HEK293 (cell line): ENCODE results near the gene KRTAP27-1.

Experiments
- CTCF ChIA-PET: fragments of 350-600 bp; formaldehyde crosslinking; extraction: SDS; loops from one replicate; lab custom pipeline; 2021; ENCODE audit warnings: antibody characterized with exemption; lab: Yijun Ruan, JAX
- POLR2A ChIA-PET: fragments of 300-600 bp; formaldehyde crosslinking; extraction: SDS; loops from one replicate; lab custom pipeline; 2020; ENCODE audit warnings: antibody characterized with exemption, inconsistent platforms; lab: Yijun Ruan, JAX
- H3K27ac ChIP-seq: fragments of 200-500 bp; sonication (Bioruptor generic); 2 replicates; pipeline ENCODE4 v1.5.1; 2014; ENCODE audit warnings: low read depth, low read length, control low read depth, inconsistent platforms; ENCODE audit errors: extremely low read depth
- H3K36me3 ChIP-seq, 2 experiments: fragments of 200-500 bp in 1 of 2; sonication (Bioruptor generic) in 1 of 2; 1 replicate in 1 of 2; 2 replicates in 1 of 2; pipeline ENCODE4 v1.5.1; 2014 to 2017; ENCODE audit warnings: inconsistent platforms in 2 of 2, low read length in 2 of 2; ENCODE audit not compliant: control insufficient read depth in 2 of 2, insufficient read depth in 1 of 2
- H3K4me1 ChIP-seq: fragments of 200-500 bp; sonication (Bioruptor generic); 2 replicates; pipeline ENCODE4 v1.5.1; 2014; ENCODE audit warnings: mild to moderate bottlenecking, low read length, inconsistent platforms; ENCODE audit not compliant: control insufficient read depth, insufficient read depth
- H3K4me3 ChIP-seq: 2 replicates; pipeline ENCODE4 v1.5.1; 2011; ENCODE audit warnings: low read depth, mild to moderate bottlenecking, control low read depth, low read length, moderate library complexity
- H3K9me3 ChIP-seq: fragments of 200-500 bp; sonication (Bioruptor generic); 2 replicates; pipeline ENCODE4 v1.5.1; 2014; ENCODE audit warnings: low read depth, low read length, inconsistent platforms; ENCODE audit not compliant: control insufficient read depth, insufficient read depth
- FEZF1 ChIP-seq: fragments of 450-650 bp; formaldehyde crosslinking; IDR thresholded peaks from 2 replicates; pipeline ENCODE4 v1.5.1; 2016; ENCODE audit warnings: missing biosample characterization, missing genetic modification characterization
- GLIS2 ChIP-seq: fragments of 450-650 bp; formaldehyde crosslinking; IDR thresholded peaks from 2 replicates; pipeline ENCODE4 v1.5.1; 2016; ENCODE audit warnings: missing biosample characterization, missing genetic modification characterization
- MZF1 ChIP-seq: fragments of 450-650 bp; formaldehyde crosslinking; IDR thresholded peaks from 2 replicates; pipeline ENCODE4 v1.5.1; 2017; ENCODE audit warnings: missing biosample characterization, missing genetic modification characterization, borderline replicate concordance
- REPIN1 ChIP-seq: fragments of 450-650 bp; formaldehyde crosslinking; IDR thresholded peaks from 2 replicates; pipeline ENCODE4 v1.5.1; 2017; ENCODE audit warnings: missing biosample characterization, missing genetic modification characterization, low read depth
- SCRT1 ChIP-seq: fragments of 450-650 bp; formaldehyde crosslinking; IDR thresholded peaks from 2 replicates; pipeline ENCODE4 v1.5.1; 2016; ENCODE audit warnings: missing biosample characterization, missing genetic modification characterization, borderline replicate concordance
- ZFP41 ChIP-seq: fragments of 450-650 bp; formaldehyde crosslinking; IDR thresholded peaks from 2 replicates; pipeline ENCODE4 v1.5.1; 2016; ENCODE audit warnings: missing biosample characterization, missing genetic modification characterization, borderline replicate concordance
- ZNF114 ChIP-seq: fragments of 450-650 bp; formaldehyde crosslinking; IDR thresholded peaks from 2 replicates; pipeline ENCODE4 v1.5.0; 2017; ENCODE audit warnings: missing biosample characterization, missing genetic modification characterization
- ZNF121 ChIP-seq: fragments of 450-650 bp; formaldehyde crosslinking; IDR thresholded peaks from 2 replicates; pipeline ENCODE4 v1.5.1; 2016; ENCODE audit warnings: missing biosample characterization, missing genetic modification characterization
- ZNF133 ChIP-seq: fragments of 450-650 bp; formaldehyde crosslinking; IDR thresholded peaks from 2 replicates; pipeline ENCODE4 v1.5.1; 2016; ENCODE audit warnings: missing biosample characterization, missing genetic modification characterization
- ZNF148 ChIP-seq: fragments of 450-650 bp; formaldehyde crosslinking; IDR thresholded peaks from 2 replicates; pipeline ENCODE4 v1.5.0; 2017; ENCODE audit warnings: missing biosample characterization, missing genetic modification characterization, borderline replicate concordance
- ZNF184 ChIP-seq: fragments of 450-650 bp; IDR thresholded peaks from 2 replicates; pipeline ENCODE4 v1.5.1; 2018; ENCODE audit warnings: missing biosample characterization, mild to moderate bottlenecking, missing genetic modification characterization
- ZNF26 ChIP-seq: fragments of 450-650 bp; formaldehyde crosslinking; IDR thresholded peaks from 2 replicates; pipeline ENCODE4 v1.5.1; 2016; ENCODE audit warnings: missing biosample characterization, missing genetic modification characterization
- ZNF324 ChIP-seq: fragments of 450-650 bp; formaldehyde crosslinking; IDR thresholded peaks from 2 replicates; pipeline ENCODE4 v1.5.1; 2016; ENCODE audit warnings: missing biosample characterization, missing genetic modification characterization
- ZNF350 ChIP-seq: fragments of 450-650 bp; formaldehyde crosslinking; IDR thresholded peaks from 2 replicates; pipeline ENCODE4 v1.5.0; 2017; ENCODE audit warnings: missing biosample characterization, mild to moderate bottlenecking, missing genetic modification characterization
- ZNF501 ChIP-seq: fragments of 450-650 bp; formaldehyde crosslinking; IDR thresholded peaks from 2 replicates; pipeline ENCODE4 v1.5.1; 2016; ENCODE audit warnings: missing biosample characterization, missing genetic modification characterization
- ZNF529 ChIP-seq: fragments of 450-650 bp; formaldehyde crosslinking; IDR thresholded peaks from 2 replicates; pipeline ENCODE4 v1.5.1; 2017; ENCODE audit warnings: missing genetic modification characterization, missing biosample characterization; ENCODE audit not compliant: insufficient replicate concordance
- ZNF785 ChIP-seq: fragments of 450-650 bp; formaldehyde crosslinking; IDR thresholded peaks from 2 replicates; pipeline ENCODE4 v1.5.1; 2016; ENCODE audit warnings: missing biosample characterization, missing genetic modification characterization
- TF ChIP-seq, protein P1 (sequence below): fragments of 450-650 bp; formaldehyde crosslinking; IDR thresholded peaks from 2 replicates; pipeline ENCODE4 v1.5.1; 2016; ENCODE audit warnings: missing biosample characterization, missing genetic modification characterization, borderline replicate concordance

The KRTAP27-1 gene

DNA sequence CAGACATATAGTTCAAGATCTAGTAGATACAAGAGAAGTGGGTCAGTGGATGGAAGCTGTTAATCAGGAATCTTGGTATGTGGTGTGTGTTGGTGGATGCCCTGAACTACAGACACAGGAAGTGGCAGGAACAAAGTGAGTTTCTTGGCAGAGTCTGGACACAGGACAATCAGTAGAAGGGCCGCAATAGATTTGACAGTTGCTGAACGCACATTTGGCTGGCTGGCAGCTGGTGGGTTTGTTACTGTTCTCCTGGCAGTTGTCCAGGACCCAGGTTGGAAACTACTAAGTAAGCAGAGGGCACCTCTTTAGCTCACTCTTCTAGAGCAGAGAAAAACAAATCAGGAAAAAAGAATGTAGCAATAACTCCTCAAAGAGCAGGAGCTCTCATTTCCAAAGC lies 30.6 kb downstream of the KRTAP27-1 start:
- Histone ChIP-seq H3K9me3 (no peaks in the 10 kb centered on the region), H3K27ac (no peak overlapping the region), H3K36me3 (no peaks in the 10 kb centered on the region), H3K4me1 (no peaks in the 10 kb centered on the region), H3K4me3 (no peak overlapping the region)
- CTCF ChIA-PET: no interaction called here
- POLR2A ChIA-PET: no interaction called here
- TF ChIP-seq MZF1 (tag by site-specific recombination) (no peak), ZNF785 (tag by site-specific recombination) (no peak), ZNF324 (tag by site-specific recombination) (no peak)
- TF ChIP-seq, all 188 proteins: peak for 0

DNA sequence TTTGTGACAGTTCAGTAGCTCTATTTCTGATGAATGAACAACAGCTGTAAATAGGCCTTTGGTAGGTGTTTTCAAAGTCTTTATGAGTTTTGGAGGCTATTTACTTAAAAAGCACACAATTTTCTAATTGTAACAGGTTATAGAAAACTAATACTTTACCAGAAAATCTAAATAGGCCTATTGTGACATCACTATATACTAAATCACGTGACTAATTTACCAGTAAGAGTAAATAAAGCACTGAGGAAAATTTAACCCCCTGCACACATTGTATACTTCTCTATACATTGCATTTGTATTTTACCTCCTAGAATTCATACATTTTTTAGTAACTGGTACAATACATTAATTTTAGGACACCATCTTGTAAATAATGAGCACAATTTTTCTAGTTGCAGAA lies 32.4 kb downstream of the KRTAP27-1 start:
- Histone ChIP-seq H3K27ac (no peak overlapping the region), H3K9me3 (no peaks in the 10 kb centered on the region), H3K36me3 (no peaks in the 10 kb centered on the region), H3K4me3 (no peak overlapping the region), H3K4me1 (no peaks in the 10 kb centered on the region)
- ChIA-PET CTCF (no interaction called here), POLR2A (no interaction called here)
- no peak for TF ChIP-seq ZFP41 (tag by site-specific recombination)
- TF ChIP-seq ZNF133: no peak
- TF ChIP-seq ZNF501: no peak
- no peak for TF ChIP-seq ZNF184 (tag by site-specific recombination)
- TF ChIP-seq ZNF529 (tag by site-specific recombination): no peak
- no peak for TF ChIP-seq ZNF26 (tag by site-specific recombination)
- no peak for TF ChIP-seq SCRT1 (tag by site-specific recombination)
- no peak for TF ChIP-seq ZNF121
- TF ChIP-seq GLIS2 (tag by site-specific recombination): no peak
- no peak for TF ChIP-seq ZNF350
- TF ChIP-seq REPIN1 (tag by site-specific recombination): no peak
- no peak for TF ChIP-seq FEZF1 (tag by site-specific recombination)
- no peak for TF ChIP-seq ZNF148 (tag by site-specific recombination)
- TF ChIP-seq, protein P1, sequence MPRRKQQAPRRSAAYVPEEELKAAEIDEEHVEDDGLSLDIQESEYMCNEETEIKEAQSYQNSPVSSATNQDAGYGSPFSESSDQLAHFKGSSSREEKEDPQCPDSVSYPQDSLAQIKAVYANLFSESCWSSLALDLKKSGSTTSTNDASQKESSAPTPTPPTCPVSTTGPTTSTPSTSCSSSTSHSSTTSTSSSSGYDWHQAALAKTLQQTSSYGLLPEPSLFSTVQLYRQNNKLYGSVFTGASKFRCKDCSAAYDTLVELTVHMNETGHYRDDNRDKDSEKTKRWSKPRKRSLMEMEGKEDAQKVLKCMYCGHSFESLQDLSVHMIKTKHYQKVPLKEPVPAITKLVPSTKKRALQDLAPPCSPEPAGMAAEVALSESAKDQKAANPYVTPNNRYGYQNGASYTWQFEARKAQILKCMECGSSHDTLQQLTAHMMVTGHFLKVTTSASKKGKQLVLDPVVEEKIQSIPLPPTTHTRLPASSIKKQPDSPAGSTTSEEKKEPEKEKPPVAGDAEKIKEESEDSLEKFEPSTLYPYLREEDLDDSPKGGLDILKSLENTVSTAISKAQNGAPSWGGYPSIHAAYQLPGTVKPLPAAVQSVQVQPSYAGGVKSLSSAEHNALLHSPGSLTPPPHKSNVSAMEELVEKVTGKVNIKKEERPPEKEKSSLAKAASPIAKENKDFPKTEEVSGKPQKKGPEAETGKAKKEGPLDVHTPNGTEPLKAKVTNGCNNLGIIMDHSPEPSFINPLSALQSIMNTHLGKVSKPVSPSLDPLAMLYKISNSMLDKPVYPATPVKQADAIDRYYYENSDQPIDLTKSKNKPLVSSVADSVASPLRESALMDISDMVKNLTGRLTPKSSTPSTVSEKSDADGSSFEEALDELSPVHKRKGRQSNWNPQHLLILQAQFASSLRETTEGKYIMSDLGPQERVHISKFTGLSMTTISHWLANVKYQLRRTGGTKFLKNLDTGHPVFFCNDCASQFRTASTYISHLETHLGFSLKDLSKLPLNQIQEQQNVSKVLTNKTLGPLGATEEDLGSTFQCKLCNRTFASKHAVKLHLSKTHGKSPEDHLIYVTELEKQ (tag by site-specific recombination): no peak
- no peak for TF ChIP-seq ZNF114 (tag by site-specific recombination)
